Activated T-helper 1 cell treated with Interleukin-2 at 50 U/mL for 16 hours (primary cell): ENCODE results near the gene STK33.

ENCODE experiments used
- DNase-seq: peaks from one replicate; pipeline ENCODE4 v3.0.0-alpha.2; 2020; ENCODE audit warnings: low read depth

Gene STK33

DNA sequence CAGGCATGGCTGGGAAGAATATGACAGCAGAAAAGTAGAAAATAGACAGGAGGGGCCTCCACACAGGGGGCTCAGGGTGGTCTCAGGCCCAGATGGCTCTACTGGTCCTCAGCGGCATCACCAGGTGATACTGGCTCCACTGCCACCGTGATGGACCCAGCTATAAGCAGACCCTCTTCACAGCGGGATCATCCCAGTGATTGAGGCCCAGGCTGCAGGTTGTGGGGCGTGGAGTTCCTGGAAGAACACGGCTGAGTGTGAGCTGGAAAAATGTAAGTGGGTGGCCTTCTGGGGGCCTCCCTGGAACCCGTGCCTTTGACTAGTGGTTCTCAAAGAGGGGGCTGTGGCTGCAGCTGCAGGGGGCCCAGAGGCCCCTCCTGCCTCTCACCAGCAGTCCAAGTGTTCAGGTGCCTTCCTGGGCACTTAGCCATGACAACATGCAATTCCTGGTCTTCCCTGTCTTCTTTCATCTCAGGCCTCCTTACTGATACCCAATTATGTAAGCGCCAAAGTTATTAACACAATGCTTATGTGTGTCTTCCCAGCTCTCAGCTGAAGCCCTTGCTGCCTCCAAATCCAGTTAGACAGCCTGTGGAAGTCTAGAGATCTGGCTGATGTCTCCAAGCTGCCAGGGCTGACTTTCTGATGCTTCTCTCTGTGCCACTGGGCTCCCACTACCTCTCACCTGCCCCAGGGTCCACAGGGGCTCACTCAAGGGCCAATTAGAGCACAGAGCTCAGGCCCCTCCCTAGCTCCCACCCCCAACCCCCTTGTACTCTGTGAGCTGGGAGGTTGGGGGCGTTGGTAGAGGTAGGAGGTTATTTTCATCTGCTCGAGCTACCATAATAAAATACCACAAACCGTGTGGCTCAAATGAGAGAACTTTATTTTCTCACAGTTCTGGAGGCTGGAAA, 220.3 kb downstream of the STK33 start:
- DNase-seq, result no peak

DNA sequence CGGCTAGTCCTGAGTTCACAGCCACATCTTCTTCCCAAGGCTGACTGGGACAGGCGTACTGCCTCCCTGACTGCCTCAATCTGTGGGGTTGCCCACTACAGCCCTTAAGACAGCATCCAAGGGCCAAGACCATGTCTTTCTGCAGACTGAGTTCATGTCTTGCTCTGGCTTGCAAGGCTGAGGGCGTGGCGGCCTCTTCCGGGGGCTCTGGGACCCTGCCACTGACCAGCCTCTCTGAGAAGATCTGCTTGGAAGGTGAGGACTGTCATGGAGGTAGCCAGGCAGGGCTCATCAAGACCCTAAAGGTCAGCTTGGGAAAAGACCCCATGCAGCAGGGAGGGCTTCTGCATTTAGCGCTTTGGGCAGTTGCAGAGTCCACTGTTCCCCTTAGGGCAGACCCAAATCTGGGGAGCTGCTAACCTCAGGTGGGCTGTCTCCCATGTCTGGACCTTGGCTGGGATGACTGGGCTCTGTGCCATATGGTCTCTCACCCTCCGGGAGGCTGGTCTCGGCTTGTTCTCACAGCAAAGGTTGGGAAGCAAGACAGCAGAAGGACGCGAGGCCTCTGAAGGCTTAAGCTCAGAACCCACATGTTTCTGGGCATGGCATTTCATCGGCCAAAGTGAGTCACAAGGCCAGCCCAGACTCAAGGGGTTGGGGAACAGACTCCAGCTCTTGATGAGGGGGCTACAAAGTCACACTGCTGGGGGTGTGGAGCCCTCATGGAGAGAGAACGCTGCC, 221.2 kb downstream of the STK33 start:
- no peak for DNase-seq

DNA sequence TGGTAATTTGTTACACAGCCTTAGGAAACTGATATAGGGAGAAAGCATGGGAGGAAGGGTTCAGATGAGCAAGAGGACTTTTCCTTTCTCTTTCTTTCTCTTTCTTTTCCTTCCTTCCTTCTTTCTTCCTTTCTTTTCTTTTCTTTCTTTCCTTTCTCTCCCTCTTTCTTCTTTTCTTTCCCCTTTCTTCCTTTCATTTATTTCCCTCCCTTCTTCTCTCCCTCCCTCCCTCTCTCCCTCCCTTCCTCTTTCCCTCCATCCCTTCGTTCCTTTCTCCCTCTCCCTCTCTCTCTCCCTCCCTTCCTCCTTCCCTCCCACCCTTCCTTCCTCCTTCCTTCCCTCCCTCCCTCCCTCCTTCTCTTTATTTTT, 222.5 kb downstream of the STK33 start:
- no peak for DNase-seq

DNA sequence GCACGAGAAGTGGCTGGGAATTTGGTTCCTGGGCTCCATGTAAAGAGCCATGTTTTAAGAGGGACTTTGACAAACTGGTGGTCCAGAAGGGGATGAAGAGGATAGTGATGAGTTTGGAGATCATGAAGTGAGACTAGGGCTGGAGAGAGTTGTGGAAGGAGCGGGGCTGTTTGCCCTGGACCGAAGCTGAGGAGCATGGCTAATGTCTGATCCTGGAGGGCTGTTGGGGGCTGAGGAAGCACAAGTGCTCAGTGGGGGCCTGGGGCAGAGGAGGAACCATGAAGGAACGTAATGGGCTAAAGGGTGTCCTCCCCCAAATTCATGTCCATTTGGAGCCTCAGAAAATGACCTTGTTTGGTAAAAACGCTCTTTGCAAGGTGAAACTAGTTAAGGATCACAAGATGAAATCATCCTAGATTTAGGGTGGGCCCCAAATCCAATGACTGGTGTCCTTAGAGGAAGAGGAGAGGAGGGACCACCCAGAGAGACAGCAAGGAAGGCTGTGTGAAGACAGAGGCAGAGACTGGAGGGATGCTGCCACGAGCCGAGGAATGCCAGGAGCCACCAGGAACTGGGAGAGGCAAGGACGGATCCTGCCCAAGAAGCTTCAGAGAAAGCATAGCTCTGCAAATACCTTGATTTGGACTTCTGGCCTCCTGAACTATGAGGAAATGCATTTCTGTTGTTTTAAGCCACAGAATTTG, 223.1 kb downstream of the STK33 start:
- DNase-seq, result no peak

DNA sequence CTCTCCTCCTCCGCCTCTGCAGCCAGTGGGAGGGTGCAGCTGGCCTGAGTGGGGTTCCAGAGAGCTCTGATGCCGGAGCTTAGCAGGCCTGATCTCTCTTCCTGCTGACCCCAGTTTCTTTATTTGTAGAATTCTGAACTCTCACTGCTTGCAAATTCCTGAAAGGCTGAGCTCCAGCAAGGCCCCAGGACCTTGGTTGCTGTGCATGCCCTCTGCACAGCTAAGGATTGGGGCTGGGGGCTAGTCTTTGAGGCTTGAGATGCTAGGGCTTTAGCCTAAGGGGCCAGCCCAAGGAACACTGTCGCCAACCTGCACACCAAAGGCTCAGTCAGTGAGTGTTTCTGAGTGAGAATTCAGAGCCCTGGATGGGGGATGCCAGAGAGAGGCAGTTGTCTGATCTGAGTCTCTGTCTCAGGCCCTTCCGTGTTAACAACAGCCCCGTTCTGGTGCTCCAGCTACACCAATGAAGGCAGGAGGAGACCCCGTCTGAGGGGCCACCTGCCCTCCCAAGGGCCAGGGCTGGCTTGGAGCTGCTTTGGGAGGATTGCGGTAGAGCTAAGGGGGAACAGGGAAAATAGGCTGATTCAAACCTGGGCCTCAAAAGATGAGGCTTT, 224.3 kb downstream of the STK33 start:
- DNase-seq, result no peak

DNA sequence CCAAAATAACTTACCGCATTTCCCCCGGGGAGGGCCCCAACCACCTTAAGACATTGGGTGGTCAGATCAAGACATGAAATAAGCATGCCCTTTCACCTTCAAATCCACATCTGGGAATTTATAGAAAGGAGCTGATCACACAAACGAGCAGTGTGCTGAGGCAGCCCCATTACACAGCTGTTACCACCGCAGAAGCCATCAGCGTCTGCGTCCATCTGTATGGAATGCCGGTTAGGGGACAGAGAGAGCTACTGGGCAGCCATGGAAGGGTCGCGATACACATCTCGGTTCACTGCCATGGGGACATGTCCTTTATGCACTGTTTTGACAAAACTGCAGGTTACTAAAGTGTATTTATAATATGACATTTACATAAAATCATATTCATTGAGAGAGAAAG, 225.3 kb downstream of the STK33 start:
- DNase-seq, result no peak

DNA sequence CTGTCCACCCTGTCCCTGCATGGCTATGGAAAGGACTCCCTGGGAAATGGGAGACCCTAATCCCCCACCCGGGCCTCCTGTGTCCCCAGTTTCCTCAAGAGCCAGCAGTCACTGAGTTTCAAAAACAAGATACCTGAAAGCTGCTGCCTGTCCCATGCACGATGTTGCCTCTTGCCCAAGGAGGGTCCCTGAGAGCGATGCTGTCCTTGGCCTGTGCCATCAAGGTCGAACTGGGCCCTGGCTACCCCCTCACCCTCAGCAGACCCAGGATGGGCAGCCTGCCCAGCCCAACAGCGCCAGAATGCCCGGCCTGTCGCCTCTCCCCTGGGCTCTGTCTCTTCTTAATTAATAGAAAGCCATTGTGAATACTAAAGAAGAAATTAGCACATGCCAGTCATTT, 225.8 kb downstream of the STK33 start:
- DNase-seq, result no peak

DNA sequence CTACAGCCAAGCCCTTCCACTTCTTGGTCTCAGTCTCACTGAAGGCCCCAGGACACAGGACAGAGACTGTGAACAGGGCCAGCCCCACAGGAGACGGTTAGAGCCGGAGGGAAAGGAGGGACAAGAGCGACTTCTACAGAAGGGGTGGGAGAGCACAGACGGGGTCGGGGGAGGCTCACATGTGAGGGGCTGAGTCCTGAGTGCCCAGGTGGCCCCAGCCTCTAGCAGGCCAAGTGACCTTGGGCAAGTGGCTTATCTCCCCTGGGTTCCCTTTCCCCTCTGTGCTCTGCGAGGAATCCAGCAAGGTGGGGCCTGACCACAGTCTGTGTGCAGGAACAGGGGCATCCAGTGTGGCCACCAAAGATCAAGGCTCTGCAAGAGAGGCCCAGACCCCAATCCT, 227.7 kb downstream of the STK33 start:
- no peak for DNase-seq

DNA sequence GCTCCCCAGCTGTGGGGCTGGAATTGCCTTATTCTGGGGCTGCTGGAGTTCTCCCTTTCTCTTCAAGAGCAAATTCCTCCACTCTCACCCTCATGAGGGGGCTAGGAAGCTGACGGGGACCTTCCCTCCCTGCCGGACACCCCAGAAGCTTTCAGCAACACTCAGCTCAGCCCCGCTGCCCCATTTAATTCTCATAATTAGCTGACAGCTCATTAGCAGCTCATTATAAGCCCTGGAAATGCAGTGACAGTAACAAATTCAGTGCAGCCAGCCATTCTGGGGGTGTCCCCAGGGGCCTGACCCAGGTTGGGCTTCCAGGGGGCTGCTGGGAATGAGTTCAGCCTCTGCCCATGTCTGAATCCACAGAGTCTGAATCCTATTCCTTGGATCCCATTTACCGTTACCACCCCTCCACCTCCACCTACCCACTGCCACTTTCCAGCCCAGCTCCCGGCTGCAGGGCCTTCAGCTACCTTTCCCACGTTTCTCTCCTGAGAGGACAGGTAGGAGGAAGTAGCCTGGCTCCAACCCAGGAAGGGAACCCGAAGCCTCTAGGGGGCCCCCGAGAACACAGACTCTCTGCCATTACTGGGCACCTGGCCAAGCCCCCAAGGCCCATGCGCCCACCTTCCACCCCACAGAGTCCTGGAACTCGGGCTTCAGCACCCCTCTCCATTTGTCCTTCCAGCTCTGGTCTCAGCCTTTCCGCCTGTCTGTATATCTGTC, 228.6 kb downstream of the STK33 start:
- DNase-seq, result no peak

DNA sequence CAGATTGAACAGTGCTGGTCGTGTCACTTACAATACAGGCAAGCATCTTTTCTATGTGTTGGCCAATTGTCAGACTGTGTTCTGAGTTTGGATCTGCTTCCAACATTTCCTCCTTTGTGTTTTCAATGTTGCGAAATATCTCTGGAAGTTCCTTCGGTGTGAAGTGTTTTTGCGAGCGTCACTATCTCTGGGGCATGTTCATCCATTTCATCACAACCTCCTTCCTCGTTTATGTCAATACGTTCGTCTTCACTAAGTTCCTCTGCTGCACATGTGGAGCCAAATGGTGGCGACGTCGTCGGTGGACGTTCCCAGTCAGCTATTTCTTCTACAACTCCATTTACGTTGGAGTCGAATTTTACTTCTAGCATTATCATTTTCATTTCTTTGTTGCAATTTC, 230.1 kb downstream of the STK33 start:
- no peak for DNase-seq

DNA sequence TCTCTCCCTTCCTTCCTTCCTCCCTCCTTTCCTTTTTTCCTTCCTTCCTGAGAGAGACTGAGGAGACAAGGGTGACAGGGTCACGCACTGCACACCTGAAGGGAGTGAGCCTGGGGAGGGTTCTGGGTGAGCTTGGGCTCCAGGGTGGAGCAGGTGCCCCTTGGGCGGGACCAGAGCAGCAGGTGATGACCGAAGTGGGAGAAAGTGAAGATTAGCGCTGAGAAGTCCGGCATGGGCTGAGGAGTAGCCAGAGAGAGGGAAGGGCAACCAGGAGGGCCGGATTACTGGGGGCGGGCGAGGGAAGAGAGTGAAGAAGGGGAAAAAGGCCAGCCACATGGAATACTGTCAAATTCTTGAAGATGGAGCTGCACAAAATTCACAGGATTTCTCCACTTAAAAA, 231.1 kb downstream of the STK33 start:
- no peak for DNase-seq

DNA sequence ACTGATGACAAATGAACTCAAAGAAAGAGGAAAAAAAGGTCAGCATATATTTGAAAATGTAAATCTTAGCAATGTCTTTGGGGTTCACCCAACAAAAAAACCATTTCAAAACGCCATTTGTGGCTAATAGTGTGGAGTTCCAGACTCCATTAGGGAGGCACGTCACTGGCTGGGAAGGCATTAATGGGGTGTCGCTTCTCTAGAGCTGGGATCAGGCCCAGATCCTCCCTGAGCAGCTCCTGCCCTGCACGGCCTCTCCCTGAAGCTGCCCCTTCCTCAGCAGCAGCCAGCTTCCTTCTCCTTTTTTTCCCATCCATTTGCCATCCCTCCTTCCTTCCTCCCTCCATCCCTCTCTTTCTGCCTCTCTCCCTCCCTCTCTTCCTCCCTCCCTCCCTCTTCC, 231.5 kb downstream of the STK33 start:
- no peak for DNase-seq

DNA sequence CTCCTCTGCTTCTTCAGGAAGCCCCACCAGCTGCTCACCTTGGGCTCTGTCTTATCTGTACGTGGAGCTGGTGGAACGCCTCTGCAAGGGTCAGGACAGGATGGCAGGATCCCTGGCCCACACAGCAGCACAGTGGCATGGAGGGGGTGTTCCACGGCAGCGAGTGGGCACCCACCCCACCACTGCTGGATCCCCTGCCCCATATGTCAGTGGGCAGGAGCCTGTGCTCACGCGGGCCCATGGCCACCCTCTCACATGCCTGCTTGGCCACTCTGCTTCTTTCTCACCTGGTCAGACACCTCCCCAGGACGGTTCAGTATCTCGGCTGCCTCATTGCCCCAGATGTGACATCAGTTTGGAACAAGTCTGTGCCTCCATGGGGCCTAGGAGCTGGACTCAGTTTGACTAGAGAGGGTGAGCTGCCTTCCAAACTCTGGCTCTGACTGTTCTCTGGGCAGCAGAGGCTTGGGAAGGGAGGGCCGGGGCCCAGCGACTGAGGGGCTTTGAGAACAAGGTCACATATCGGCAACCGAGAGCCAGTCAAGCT, 232.3 kb downstream of the STK33 start:
- no peak for DNase-seq

DNA sequence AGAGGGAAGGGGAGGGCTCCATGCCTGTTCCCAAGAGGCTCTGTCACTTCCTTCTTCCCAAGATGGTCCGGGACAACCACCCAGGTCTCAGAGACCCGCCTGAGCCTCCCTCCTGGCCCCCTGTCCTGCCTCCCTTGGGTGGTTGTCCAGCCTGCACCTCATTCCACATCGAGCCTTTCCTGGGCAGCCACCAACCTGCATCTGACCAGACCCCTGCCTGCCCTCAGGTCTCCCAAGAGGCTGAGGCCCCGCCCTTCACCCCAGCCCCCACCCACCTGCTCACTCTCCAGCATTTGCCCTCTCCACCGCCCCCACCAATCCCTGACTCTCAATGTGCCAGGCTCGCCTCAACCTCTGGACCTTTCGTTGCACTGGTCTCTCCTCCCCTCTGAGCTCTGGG, 232.8 kb downstream of the STK33 start:
- no peak for DNase-seq

DNA sequence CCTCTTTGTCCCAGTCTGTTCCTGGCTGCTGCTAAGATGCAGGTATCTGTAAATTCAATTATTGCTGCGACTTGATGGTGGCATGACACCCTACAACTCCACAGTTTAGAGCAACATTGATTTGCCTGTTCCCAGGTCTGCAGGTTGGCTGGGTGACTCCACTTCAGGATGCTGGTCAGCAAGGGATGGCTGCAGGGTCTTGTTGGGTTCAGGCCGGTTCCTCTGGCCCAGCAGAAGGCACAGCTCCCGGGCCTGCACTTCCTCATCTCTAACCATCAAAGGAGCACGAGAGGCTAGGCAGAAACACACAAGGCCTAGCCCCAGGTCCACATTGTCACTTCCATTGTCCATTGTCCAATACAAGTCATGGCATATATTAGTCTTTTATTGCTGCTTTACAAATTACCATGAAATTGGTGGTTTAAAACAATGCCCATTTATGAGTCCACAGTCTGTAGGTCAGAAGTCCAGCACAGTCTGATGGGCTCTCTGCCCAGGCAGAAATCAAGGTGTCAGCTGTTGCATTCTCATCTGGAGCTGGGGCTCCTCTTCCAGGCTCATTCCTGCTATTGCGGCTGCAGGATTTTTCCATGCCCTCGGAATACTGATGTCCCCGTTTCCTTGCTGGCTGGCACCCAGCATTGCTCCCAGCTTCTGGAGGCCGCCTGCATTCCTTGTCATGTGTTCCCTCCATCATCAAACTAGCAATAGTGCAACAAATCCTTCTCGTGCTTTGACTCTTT, 233.8 kb downstream of the STK33 start:
- no peak for DNase-seq

DNA sequence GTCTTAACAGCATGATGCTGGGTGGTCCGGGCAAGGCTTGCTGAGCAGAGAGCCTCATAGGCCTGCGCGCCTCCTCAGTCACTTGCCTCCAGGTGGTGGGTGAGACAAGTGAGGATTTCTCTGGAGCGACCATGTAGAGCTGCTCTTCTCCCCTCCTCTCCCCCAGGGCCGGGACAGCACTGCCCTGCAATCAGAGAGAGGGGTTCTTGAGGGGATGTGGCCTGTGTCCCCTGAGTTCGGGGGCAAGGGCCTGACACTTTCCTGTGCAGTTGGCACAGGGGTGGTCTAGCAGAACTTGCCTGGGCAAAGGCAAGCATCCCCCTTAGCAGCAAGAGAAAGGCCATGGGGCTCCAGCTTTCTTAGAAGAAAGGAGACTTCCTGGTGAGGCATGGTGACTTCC, 234.5 kb downstream of the STK33 start:
- DNase-seq, result no peak

DNA sequence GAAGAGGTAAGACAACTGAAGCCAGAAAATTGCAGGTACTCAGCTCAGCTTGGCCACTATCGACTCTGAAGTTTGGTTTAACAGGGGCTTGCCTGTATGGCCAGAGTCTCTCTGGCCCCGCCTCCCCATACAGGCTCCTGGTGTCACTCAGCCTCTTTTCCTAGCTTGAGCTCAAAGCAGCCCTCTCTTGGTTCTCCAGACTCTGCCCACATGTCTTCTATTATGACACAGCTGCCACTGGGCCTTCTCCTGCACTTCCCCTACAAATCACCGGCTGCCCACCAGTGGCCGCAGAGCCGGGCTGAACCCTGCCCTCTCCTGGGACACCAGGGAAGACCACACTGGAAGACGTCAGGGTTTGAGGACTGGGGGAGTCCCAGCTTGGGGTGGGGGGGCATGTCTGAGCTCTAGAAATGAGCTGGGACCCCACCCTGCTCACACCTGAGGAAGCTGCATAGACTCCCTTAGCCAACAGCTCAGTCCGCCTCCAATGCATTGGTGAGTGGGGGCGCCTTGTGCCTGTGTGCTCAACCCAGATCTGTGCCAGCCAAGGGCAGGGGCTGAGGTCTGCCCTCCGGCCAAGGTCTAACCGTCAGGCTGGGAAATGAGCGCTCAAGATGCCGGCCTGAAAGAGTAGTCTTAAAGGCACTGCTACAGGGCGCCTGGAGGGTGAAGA, 236.0 kb downstream of the STK33 start:
- DNase-seq, result no peak

DNA sequence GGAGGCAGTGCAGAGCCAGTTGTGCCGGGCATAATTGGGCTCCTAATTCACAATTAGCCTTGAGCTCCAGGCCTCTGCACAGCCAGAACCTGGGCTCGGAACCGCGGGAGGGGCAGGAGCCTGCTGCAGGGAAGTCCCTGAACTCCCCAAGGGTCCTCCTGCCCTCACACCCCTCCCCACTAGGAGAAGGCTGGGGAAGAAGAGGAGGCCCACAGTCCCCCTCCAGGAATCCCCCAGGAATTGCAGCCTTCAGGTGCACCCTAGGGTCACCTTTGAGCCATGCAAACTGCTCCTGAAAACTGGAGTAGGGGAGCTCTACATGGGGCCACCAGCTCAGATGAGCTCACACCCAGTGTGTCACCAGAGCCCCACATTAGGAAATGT, 236.5 kb downstream of the STK33 start:
- no peak for DNase-seq

DNA sequence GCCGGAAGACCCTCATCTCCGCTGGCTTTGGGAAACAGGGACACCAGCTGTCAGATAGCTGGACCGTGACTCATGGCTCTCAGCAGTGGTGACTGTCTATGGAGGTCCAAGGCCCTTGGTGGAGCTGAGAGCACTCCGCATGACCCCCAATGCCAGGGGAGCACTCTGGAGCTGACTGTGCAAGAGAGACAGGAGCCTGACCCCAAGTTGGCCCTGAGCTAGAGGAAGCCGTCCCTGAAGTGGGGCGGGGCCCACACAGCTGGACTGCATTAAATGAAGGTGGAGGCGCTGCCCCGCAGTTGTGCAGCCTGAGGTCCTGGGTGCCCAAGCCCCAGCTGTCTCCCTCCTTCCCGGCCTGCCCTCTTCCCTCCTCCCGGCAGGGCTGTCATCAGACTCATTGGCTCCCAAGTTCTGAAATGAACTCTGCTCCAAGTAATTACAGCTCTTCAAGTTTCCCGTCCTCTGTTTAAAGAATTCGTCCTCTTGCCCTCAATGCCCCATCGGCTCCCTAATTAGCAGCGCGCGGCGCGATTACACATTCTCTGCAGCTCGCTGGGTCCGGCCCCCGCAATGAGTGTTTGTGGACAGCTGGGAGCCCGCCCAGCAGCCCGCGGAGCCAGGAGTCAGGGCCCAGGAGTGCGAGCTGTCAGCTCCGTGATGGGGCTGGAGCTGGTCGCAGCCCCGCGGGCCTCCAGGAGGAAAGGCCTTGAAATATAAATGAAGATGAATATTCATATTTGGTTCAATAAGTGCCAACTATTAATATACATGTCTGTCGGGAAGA, 237.1 kb downstream of the STK33 start:
- no peak for DNase-seq
